Embryonic facial prominence (tissue), 1 donor: ENCODE results near the gene CALD1.

ENCODE experiments used
- DNase-seq: peaks from one replicate; pipeline ENCODE4 v3.0.0-alpha.2; 2016; ENCODE audit errors: extremely low spot score

The CALD1 gene

DNA sequence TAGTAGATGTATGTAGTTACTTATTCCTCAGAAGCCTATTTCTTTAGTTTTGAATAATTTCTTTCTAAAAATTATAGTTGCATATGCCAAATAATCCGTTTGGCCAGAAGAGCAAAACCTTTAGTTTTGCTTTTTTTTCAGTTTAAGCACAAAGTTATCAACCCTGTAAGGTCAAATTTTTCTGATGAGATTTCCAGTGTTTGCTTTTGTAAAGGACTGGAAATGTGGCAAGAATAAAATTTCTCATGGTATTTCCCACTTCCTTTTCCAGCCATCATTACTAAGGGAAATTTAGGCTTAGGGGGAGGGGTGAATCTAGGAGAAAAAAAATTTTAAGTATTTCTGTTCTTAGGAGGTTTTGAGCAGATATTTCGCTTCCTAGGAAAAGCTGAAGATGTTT is 7.6 kb downstream of the CALD1 start:
- no peak for DNase-seq

- no peak for DNase-seq
Observed at GRCh38 chr7:134787720-134788119, 8.3 kb downstream of the CALD1 start.

- DNase-seq = no peak
Observed at GRCh38 chr7:134788191-134788590, 8.8 kb downstream of the CALD1 start.

GRCh38 chr7:134789967-134790685 is 10.7 kb downstream of the CALD1 start:
- DNase-seq = no peak

DNA sequence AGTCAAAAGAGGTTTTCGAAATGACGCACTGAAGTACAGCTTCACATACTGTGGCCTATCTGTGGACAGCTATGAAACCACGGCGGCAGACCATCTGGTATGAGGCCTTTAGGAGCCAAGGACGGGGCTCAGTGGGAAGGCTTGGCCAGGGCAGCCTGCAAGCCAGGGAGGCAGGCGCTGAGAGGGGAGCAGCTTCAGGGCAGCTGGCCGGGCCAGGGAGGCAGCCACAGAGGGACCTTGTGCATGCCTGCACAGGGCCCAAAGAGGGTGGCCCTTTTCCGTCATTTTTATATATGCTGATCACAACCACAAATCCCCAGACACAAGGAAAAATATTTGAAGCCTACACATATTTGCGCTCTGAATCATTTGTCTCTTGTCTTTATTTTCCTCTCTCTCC is 13.5 kb downstream of the CALD1 start:
- DNase-seq = no peak

- no peak for DNase-seq
Observed at GRCh38 chr7:134795231-134795630, 15.8 kb downstream of the CALD1 start.

- DNase-seq = no peak
Observed at GRCh38 chr7:134798155-134798554, 18.7 kb downstream of the CALD1 start.

DNA sequence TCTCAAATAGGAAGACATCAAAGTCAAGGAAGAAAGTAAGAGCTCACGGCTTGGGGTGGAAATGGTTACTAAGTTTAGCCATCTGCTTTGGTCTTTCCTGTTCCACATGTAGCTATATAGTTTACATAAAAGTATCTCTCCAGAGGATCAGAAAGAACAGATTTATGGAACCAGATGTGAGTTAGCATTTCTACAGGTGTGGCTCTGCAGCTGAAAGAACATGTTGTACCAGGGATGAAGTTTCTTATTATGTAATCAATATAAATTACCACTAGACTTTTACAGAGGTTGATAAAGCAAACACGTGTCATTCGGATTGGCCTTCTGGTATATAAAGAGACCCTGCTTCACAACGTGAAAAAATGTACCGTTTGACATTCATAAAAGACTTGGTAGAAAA is 19.9 kb downstream of the CALD1 start:
- DNase-seq = no peak

DNA sequence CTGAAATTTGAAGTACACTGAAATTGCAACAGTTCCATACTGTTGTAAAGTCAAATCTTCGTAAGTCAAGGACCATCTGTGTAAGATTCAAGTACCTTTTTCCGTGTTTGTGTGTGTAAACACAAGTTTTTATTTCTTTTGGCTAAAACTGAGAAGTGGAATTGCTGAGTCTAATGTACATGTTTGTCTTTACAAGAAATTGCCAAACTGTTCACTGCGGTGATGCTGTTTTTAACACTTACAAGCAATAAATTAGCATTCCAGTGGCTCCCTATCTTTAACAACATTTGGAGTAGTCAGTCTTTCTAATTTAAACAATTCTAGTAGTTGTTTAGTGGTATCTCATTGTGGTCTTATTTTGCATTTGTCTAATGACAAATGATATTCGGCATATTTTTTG is 23.3 kb downstream of the CALD1 start:
- DNase-seq = no peak

- DNase-seq = no peak
Observed at GRCh38 chr7:134804351-134804750, 24.9 kb downstream of the CALD1 start.

GRCh38 chr7:134804854-134805253 is 25.4 kb downstream of the CALD1 start:
- no peak for DNase-seq

DNA sequence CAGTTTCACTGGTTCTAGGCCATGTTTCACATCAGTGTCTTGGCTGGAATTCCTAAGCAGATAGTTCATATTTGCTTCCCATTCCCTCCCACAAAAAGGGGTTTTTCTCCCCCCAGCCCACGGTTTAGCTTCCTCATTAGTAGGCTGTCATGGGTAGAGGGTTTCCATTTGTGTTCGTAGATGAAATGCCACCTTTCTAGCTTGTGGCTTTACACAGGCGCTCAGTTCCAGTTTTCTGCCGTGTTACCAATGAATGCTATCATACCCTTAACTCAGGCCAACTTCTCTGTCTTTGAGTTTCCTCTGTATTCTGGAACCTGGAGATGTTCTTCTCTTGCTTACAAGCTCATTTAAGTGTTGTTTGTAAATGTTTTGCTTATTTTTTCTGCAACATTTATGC is 26.8 kb downstream of the CALD1 start:
- no peak for DNase-seq

GRCh38 chr7:134809616-134810015 is 30.2 kb downstream of the CALD1 start:
- DNase-seq = no peak

DNA sequence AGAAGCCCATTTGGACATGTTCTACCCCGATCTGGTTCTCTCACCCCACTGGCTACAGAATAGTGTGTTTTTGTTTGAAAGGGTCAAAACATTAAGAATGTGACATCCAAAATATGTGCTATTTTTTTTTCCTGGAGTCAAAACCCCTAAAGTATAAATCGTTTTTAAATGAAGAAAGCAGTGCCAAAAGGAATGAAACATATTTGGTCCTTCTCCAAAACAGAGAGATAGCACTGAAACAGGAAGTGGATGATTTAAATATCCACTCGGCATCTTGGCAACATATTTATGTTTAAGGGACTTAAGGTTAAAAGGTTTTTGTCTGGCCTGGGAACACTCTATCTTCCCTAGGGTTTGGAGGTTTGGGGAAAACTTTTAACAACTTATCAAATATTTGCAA is 32.3 kb downstream of the CALD1 start:
- no peak for DNase-seq

DNA sequence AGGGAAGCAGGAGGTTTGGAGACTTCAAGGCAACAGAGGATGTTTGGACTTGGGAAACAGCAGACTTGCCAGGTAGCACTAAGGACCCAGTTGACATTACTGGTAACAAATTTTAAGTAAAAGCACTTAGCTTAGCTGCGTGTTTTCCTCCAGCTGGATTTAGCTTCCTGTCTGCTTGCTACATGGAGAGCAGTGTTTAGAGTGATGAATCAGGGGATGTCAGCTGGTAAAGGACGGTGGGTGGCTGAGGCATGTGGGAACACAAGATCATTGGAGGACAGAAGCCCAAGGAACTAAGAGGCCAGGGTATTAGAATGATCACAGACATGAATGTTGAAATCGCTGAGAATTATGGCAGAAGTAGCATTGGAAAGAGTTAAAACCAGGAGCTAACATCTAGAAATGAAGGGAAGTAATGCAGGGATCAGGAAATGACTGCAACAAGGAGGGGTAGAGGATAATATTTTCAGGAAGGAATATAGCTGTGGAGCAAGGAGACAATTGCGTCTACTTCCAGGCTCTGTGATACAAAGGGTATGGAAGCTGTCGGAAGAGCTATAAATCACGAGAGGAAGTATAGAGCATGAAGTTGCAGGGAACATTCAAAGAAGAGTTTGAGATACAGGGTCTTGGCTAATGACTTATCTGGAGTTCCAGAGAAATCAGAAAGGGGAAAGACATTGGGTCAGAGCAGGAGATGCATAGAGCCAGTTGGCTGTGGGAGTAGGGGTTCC is 34.4 kb downstream of the CALD1 start:
- DNase-seq = no peak

GRCh38 chr7:134814730-134815364 is 35.4 kb downstream of the CALD1 start:
- DNase-seq = no peak

DNA sequence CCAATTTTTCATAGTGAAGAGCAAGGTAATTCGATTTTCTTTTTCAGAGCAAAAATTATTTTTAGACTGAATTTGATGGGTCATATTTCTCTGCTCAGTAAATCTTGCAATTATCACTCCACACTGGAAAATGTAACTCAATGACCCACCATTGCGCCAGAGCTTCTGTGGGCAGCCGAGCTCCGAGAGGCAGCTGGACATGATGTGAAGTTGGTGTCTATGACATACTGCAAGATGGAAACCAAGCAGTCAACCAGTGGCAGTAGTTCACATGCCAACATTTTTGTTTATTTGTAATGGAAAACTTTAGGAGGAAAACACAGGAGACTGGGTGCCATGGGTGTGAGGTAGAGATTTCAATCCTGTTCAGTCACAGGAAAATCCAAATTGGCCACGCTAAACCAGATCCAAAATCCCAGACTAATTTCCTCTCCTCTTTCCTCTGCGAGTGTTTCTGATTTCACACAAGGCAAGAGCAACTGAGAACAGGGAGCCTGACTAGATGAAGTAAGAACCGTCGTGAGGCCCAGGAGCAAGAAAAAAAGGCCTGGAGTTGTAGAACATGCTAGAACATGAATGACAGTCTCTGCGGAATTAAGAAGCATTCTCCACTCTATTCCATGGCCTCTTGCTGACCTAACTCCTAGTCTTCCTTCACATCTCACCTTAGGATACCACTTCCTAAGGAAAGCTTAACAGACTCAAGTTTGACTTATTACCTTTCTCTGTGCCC is 39.3 kb downstream of the CALD1 start:
- peak; percentile 34 for DNase-seq

- DNase-seq = no peak
Observed at GRCh38 chr7:134819401-134819800, 40.0 kb downstream of the CALD1 start.

GRCh38 chr7:134820295-134820694 is 40.9 kb downstream of the CALD1 start:
- no peak for DNase-seq

- DNase-seq = no peak
Observed at GRCh38 chr7:134820778-134821177, 41.3 kb downstream of the CALD1 start.

DNA sequence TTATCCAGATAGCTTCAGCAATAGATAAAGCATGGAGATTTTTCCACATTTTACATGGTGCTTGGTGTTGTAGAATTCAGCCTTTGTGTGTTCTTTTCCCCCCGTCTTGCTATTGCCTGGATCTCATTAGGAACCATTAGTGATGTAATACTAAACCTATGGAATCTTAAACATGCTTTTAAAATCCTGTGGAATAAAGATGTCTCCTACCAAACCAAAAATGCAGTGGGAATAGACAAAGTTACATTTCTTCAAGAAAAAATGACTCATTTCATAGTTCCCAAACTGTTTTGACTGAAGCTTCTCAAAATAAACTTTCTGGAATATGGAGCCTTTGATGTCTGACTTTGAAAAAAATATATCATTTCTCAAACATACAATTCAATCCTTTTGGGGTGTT is 44.0 kb downstream of the CALD1 start:
- DNase-seq = peak; percentile 81

GRCh38 chr7:134825666-134826065 is 46.2 kb downstream of the CALD1 start:
- no peak for DNase-seq
